ENCODE measurements around the gene PLXNB3. TPM values are rescaled to one million over a fixed set of nuclear protein-coding genes. Genes with fewer than 3 reads are reported as not detected.
"Not testable (repeated sequence)": the region's sequence is repeated elsewhere in the genome, so short reads cannot be mapped to it uniquely, and the experiment has no call there.

Gene PLXNB3
- total RNA-seq, 1 donor from 2014 or later = 0.98 TPM

DNA sequence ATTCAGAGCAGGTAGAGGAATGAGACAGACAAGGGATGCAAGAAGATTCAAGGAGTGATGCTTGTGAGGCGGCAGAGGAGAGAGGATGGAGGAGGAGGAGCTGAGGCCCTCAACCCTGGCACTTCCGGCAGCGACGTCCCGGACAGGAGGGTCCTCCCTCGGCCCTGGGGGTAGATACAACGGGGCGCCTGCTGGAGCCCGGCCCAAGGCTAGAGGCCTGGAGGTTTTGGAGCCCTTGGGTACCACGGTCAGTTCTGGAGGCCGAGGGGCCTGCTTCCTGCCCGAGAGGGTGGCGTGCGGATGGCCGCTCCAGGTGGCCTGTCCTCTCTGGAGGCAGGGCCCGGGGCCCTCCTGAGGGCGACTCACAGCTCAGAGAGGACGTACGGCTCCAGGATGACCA lies 43.9 kb downstream of the PLXNB3 start:
- peaks cover 7% of the 10 kb centered on the region for H3K9me3 Mint-ChIP-seq (ENCODE audit: low read depth)
- H3K4me1 Mint-ChIP-seq (ENCODE audit: low read depth) = no peaks in the 10 kb centered on the region
- DNase-seq (ENCODE audit: low spot score, unreplicated experiment) = no peak
- TF ChIP-seq, protein P1, sequence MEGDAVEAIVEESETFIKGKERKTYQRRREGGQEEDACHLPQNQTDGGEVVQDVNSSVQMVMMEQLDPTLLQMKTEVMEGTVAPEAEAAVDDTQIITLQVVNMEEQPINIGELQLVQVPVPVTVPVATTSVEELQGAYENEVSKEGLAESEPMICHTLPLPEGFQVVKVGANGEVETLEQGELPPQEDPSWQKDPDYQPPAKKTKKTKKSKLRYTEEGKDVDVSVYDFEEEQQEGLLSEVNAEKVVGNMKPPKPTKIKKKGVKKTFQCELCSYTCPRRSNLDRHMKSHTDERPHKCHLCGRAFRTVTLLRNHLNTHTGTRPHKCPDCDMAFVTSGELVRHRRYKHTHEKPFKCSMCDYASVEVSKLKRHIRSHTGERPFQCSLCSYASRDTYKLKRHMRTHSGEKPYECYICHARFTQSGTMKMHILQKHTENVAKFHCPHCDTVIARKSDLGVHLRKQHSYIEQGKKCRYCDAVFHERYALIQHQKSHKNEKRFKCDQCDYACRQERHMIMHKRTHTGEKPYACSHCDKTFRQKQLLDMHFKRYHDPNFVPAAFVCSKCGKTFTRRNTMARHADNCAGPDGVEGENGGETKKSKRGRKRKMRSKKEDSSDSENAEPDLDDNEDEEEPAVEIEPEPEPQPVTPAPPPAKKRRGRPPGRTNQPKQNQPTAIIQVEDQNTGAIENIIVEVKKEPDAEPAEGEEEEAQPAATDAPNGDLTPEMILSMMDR (IDR thresholded peaks at IDR 0.05; ENCODE audit: unreplicated experiment) = no peak
- H3K4me3 Mint-ChIP-seq (ENCODE audit: low read depth) = no peak overlapping the region
- H3K27ac Mint-ChIP-seq = no peak overlapping the region
- H3K27me3 Mint-ChIP-seq = peaks cover 4% of the 10 kb centered on the region
- no peaks in the 10 kb centered on the region for H3K36me3 Mint-ChIP-seq (ENCODE audit: insufficient read depth)

DNA sequence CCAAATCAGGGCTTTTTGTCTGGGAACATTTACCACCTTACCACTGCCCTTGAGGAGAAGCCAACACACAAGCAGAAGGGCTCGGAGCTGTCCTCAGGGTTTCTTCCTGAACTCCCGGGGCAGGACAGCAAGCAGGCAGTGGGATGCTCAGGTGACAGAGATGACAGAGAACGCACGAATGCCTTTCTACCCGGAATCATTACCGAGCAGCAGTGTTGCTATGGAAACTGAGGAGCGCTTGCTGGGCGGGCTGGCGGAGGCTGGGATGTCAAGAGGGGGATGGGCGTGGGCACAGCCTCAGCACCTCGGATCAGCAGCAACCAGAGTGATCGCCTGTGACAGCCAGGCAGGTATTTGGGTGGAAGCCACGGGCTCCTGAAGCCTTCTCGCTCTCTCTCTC lies 48.2 kb downstream of the PLXNB3 start:
- Mint-ChIP-seq H3K27me3 (peaks cover 5% of the 10 kb centered on the region), H3K36me3 (ENCODE audit: insufficient read depth) (no peaks in the 10 kb centered on the region), H3K27ac (no peak overlapping the region), H3K9me3 (ENCODE audit: low read depth) (peaks cover 15% of the 10 kb centered on the region), H3K4me1 (ENCODE audit: low read depth) (no peaks in the 10 kb centered on the region), H3K4me3 (ENCODE audit: low read depth) (no peak overlapping the region)
- TF ChIP-seq, protein P1 (IDR thresholded peaks at IDR 0.05; ENCODE audit: unreplicated experiment) = no peak
- DNase-seq (ENCODE audit: low spot score, unreplicated experiment) = no peak

DNA sequence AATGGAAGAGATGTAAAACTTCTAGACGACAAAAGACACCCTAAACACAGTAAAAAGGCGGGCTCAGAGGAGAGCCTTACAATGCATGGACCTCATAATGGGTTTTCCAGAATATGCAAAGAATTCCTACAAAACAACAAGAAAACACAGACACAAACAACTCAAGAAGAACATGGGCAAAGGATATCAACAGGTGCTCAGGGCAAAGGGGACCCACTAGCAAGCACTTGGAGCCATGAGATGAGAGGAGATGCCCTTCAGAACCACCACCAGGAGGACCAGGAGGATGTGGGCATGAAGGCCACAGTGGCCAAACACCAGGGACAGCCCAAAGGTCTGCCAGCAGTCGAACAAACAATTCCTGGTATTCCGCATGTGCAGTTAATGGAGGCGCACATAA lies 49.1 kb downstream of the PLXNB3 start:
- Mint-ChIP-seq H3K9me3 (ENCODE audit: low read depth) (peaks cover 15% of the 10 kb centered on the region), H3K4me3 (ENCODE audit: low read depth) (no peak overlapping the region), H3K4me1 (ENCODE audit: low read depth) (no peaks in the 10 kb centered on the region), H3K36me3 (ENCODE audit: insufficient read depth) (no peaks in the 10 kb centered on the region), H3K27ac (no peak overlapping the region), H3K27me3 (peaks cover 5% of the 10 kb centered on the region)
- DNase-seq (ENCODE audit: low spot score, unreplicated experiment) = no peak
- TF ChIP-seq, protein P1 (IDR thresholded peaks at IDR 0.05; ENCODE audit: unreplicated experiment) = no peak

- Mint-ChIP-seq H3K9me3 (ENCODE audit: low read depth) (peaks cover 15% of the 10 kb centered on the region), H3K4me1 (ENCODE audit: low read depth) (no peaks in the 10 kb centered on the region), H3K36me3 (ENCODE audit: insufficient read depth) (no peaks in the 10 kb centered on the region), H3K27me3 (peaks cover 5% of the 10 kb centered on the region), H3K4me3 (ENCODE audit: low read depth) (no peak overlapping the region), H3K27ac (no peak overlapping the region)
- TF ChIP-seq, protein P1 (IDR thresholded peaks at IDR 0.05; ENCODE audit: unreplicated experiment) = no peak
- DNase-seq (ENCODE audit: low spot score, unreplicated experiment) = no peak
These were observed 50.7 kb downstream of the PLXNB3 start for GRCh38 chrX:153814591-153815315.

GRCh38 chrX:153816831-153817690 lies 53.0 kb downstream of the PLXNB3 start:
- DNase-seq (ENCODE audit: low spot score, unreplicated experiment) = no peak
- H3K9me3 Mint-ChIP-seq (ENCODE audit: low read depth) = peaks cover 11% of the 10 kb centered on the region
- no peak overlapping the region for H3K4me3 Mint-ChIP-seq (ENCODE audit: low read depth)
- peaks cover 3% of the 10 kb centered on the region for H3K27me3 Mint-ChIP-seq
- TF ChIP-seq, protein P1 (IDR thresholded peaks at IDR 0.05; ENCODE audit: unreplicated experiment) = no peak
- no peak overlapping the region for H3K27ac Mint-ChIP-seq
- H3K36me3 Mint-ChIP-seq (ENCODE audit: insufficient read depth) = no peaks in the 10 kb centered on the region
- no peaks in the 10 kb centered on the region for H3K4me1 Mint-ChIP-seq (ENCODE audit: low read depth)

DNA sequence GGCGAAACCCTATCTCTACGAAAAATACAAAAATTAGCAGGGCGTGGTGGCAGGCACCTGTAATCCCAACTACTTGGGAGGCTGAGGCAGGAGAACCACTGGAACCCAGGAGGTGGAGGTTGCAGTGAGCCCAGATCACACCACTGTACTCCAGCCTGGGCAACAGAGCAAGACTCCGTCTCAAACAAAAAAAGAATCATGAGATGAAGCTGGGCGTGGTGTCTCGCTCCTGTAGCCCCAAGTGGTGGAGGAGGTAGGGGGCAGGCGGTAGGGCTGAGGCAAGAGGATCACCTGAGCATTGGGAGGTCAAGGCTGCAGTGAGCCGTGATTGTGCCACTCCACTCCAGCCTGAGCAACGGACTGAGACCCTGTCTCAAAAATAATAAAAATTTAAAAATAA lies 54.0 kb downstream of the PLXNB3 start:
- not testable (repeated sequence) for H3K27ac Mint-ChIP-seq; H3K4me1 Mint-ChIP-seq (ENCODE audit: low read depth); H3K4me3 Mint-ChIP-seq (ENCODE audit: low read depth); H3K36me3 Mint-ChIP-seq (ENCODE audit: insufficient read depth); DNase-seq (ENCODE audit: low spot score, unreplicated experiment); H3K27me3 Mint-ChIP-seq
- H3K9me3 Mint-ChIP-seq (ENCODE audit: low read depth) = peaks cover 11% of the 10 kb centered on the region
